H1 (cell line): ENCODE measurements around the gene GSG1L. TPM values are rescaled to one million over a fixed set of nuclear protein-coding genes. Genes with fewer than 3 reads are reported as not detected.

Source experiments
- CBX8 ChIP-seq: fragments of 300-800, 300-1000 bp; sonication (generic); IDR thresholded peaks from 2 replicates; pipeline ENCODE4 v1.7.1; 2016; ENCODE audit warnings: low read depth, low read length, borderline replicate concordance
- JUN ChIP-seq: IDR thresholded peaks from 2 replicates; pipeline ENCODE4 v1.6.1; 2011; ENCODE audit warnings: low read depth, mild to moderate bottlenecking, improper control_type of control experiment, low read length
- PHF8 ChIP-seq: fragments of 200-600 bp; sonication (generic); conservative IDR thresholded peaks from 2 replicates; pipeline ENCODE4 v1.7.1; 2012; ENCODE audit warnings: low read depth, mild to moderate bottlenecking, inconsistent platforms, low read length, moderate library complexity
- TAF1 ChIP-seq: IDR thresholded peaks from 2 replicates; pipeline ENCODE4 v1.6.1; 2011; ENCODE audit warnings: mild to moderate bottlenecking, low read depth, low read length
- polyA plus RNA-seq, 7 experiments: library from polyadenylated mRNA; depleted of rRNA in 3 of 7; stranded (reverse) in 5 of 7; unstranded in 2 of 7; fragments of >200 nt in 5 of 7; fragments of 200-250 nt in 2 of 7; gene quantifications; 1 replicate in 5 of 7; 2 replicates in 1 of 7; 4 replicates in 1 of 7; pipeline versions ENCODE4 v1.2.1 to v1.2.3, GENCODE V29; 2011 to 2013; ENCODE audit warnings: missing spikeins in 2 of 7, mixed read lengths in 2 of 7
- total RNA-seq: library from RNA; stranded (reverse); fragmentation: NEBNext Ultra II Directional; extraction: Animal tissue kit (Norgen Biotek cat#: 25700); gene quantifications from 2 replicates; pipeline ENCODE4 v1.2.1, GENCODE V29; 2021
- TF ChIP-seq, protein P1 (sequence below): IDR thresholded peaks from 2 replicates; pipeline ENCODE4 v1.6.1; 2012; ENCODE audit warnings: inconsistent platforms

Gene GSG1L
- total and polyA plus RNA-seq, 2 of the 8 experiments (the other 6 are each of a cell fraction or from before 2014, with no cell fraction given) = 0.71 to 1.1 TPM

DNA sequence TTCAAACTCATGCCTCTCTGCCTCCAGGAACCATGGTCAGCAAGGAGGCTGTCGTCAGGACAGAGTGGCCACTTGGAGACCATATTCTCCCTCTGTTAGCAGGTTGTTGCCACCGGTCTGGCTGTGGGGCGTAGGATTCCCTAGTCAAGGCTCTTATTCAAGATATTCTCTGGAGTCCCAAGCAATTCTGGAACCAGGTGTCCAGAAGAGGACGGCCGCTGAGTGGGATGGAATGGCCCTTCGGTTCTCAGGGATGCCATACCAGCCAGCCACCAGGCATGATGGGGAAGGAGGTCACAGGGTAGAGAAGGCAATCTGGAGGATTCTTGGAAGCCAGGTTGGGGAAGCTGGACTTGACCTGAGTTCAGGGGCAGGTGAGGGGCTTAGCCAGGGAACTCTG, 173.5 kb downstream of the GSG1L start (continued):
- TF ChIP-seq CBX8 (no peak), JUN (no peak), PHF8 (no peak), TAF1 (no peak)
- TF ChIP-seq, protein P1, sequence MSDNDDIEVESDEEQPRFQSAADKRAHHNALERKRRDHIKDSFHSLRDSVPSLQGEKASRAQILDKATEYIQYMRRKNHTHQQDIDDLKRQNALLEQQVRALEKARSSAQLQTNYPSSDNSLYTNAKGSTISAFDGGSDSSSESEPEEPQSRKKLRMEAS = no peak
